Stimulated activated CD8-positive, alpha-beta memory T cell treated with anti-CD3 and anti-CD28 coated beads, Interleukin-12 subunit alpha, Interleukin-12 subunit beta, amount 100 ng/mL, for 24 hours (primary cell): ENCODE results near the gene NTN1.
A peak's percentile ranks its signal among the peaks of the same experiment; 100 is the strongest.
"Not testable (repeated sequence)": the region's sequence is repeated elsewhere in the genome, so short reads cannot be mapped to it uniquely, and the experiment has no call there.

ENCODE experiments used
- DNase-seq: peaks from one replicate; pipeline ENCODE4 v3.0.0-alpha.2; 2020; ENCODE audit errors: extremely low read depth

The NTN1 gene

GRCh38 chr17:9021158-9021991 is at the start of gene NTN1:
NTN1 (plus strand) TSS chr17:9021510; CDS start chr17:9022374, 864 bp downstream.
- peak; percentile 24 for DNase-seq

DNA sequence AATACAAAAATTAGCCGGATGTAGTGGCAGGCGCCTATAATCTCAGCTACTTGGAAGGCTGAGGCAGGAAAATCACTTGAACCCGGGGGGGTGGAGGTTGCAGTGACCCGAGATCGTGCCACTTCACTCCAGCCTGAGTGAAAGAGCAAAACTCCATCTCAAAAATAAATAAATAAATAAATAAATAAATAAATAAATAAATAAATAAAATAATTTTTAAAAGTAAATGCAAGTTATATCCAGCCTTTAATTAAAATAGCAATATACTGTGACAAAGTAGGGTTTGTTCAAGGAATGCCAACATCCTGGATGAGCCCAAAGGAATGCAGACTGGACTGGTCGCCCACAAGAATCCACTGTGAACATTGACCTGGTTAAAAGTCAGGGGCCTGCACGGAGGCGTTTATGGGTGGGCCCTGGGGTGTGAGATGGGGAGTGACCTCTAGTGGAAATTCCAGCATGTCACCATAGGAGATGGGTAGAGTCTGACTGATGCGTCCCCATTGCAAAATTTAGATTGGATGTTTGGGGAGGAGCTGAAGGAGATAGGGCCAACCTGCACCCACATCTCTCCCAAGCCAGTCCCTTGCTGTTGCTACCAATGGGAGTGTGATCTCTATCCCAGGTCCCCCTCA is 46.1 kb upstream of the NTN1 start:
- DNase-seq, result no peak

DNA sequence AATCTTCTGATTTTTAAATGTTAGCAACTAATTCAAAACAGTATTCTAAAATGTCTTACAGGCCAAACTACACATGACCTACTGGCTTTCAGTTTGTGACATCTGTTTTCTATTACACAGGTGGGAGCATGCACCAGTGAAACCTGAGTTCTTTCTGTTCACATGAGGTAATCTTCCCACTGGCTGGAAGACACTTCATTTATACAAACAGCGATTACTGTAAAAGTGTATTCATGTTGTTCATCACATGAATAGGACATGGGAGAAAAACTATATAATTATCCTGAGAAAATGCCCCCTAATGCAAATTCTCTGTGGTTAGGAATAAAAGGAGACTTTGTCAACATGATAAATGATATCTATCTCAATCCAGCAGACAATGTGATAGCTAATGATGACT is 44.7 kb upstream of the NTN1 start:
- no peak for DNase-seq

DNA sequence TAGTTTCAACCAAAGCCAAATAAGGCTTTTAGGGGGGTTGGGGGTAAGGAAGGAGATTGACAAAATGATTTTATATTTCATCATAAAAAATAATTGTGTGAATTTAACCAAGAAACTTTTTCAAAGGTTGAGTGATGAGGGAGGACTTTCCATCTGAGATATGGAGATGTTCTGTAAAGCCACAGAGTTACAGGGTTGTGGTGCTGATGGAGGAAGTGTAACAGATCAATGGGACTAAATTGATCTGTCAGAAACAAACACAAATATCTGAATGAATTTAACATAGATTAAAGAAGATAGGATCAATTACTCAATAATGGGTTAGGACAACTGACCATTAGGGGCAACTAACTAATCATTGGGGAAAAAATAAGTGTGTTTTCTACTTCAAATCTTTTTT is 41.6 kb upstream of the NTN1 start:
- DNase-seq, result no peak

DNA sequence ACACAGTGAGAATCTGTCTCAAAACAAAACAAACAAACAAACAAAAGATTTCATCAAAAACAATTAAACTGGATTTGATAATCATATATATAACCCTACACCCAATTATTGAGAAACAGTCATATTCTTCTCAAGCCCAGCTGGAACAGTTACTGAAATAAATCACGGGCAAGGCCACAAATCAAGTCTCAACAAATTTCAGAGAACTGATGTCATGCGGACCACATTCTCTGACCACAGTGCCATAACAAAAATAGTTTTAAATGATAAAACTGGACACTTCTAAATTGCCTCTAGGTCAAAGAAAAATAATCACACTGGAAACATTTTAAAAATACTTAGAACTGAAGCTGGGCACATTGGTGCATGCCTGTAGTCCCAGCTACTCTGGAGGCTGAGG is 39.9 kb upstream of the NTN1 start:
- no peak for DNase-seq

DNA sequence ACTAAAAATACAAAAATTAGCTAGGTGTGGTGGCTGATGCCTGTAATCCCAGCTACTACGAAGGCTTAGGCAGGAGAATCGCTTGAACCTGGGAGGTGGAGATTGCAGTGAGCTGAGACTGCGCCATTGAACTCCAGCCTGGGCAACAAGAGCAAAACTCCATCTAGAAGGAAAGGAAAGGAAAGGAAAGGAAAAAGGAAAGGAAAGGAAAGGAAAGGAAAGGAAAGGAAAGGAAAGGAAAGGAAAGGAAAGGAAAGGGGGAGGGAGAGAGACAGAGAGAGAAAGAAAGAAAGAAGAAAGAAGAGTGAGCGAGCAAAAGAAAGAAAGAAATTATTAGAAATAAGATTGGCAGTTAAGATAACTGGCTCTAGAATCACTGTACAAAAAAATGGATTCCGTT is 37.1 kb upstream of the NTN1 start:
- DNase-seq, result not testable (repeated sequence)

GRCh38 chr17:8985054-8985701 is 36.1 kb upstream of the NTN1 start:
- no peak for DNase-seq

GRCh38 chr17:8986295-8986694 is 35.0 kb upstream of the NTN1 start:
- DNase-seq, result no peak

DNA sequence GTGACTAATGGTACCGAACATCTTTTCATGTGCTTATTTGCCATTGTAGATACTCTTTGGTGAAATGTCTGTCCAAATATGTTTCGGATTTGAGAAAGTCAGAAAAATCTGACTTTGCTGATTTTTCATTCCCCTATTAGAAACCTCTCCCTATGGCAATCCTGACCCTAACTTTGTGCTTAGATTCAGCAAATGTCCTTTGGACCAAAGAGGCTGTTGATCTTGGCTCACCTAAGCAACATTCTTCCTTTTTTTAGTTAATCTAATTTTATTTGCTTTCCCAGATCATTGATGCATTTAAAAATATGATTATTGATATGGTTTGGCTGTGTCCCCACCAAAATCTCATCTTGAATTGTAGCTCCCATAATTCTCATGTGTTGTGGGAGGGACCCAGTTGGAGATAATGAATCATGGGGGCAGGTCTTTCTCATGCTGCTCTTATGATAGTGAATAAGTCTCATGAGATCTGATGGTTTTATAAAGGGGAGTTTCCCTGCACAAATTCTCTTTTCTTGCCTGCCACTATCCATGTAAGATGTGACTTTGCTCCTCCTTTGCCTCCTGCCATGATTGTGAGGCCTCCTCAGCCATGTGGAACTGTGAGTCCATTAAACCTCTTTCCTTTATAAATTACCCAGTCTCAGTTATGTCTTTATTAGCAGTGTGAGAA is 32.9 kb upstream of the NTN1 start:
- DNase-seq, result not testable (repeated sequence)

DNA sequence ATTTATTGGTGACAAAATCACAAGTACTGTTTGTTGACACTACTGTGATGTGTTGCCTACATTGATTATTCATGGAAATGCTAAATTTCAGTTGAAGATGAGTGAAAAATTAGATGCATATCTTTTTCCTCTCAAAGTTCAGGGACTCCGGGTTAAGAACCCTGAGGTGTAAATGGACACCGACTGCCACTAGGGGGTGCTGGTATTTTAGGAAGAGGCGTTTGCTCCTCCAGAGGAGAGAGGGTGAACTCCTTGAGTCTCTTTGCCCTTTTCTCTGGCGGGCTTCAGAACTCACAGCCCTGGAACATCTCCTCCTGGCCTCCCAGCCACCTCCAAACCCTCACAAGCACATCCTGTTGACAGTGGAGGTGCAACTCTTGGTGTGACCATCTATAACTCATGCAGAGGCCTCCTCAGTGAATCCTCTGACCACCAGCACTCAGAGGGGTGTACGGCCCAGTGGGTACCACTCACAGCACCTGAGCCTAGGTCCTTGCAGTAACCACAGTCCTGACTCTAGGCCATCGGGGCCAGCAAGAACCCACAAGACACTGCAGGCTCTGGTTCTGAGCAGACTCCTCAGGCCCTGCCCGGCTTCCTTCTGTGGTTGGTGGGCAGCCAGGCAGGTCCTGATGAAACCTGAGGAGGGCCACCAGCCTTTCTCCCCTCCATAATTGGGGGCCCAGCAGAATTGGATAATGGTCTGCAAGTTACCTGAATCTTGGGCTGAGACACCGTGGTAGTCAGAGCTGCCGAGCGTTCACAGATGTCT is 29.6 kb upstream of the NTN1 start:
- peak; percentile 41 for DNase-seq

DNA sequence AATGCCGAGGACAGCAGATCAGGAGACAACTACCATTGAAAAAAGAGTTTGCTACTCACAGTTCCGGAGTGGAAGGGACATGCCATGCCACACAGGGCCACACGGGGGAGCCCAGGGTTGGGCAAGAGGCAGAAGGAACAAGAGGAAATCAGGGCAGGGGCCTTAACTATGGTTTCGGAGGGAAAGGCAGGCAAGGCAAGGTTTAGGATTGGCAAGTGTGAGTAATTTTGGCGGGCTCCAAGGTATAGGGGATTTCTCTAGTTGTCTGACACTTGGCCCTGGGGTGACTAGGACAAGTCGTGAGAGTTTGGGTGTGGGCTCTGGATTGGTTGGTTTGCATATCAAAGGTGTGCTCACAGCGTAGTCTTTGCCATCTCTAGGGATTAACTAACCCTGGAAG is 27.0 kb upstream of the NTN1 start:
- DNase-seq, result no peak

GRCh38 chr17:8995711-8996110 is 25.6 kb upstream of the NTN1 start:
- DNase-seq, result no peak

GRCh38 chr17:8997994-8998628 is 23.2 kb upstream of the NTN1 start:
- peak; percentile 37 for DNase-seq

GRCh38 chr17:9001559-9001958 is 19.8 kb upstream of the NTN1 start:
- DNase-seq, result no peak

- DNase-seq, result no peak
Observed at GRCh38 chr17:9002227-9002605, 19.1 kb upstream of the NTN1 start.

- DNase-seq, result no peak
Observed at GRCh38 chr17:9002606-9003354, 18.5 kb upstream of the NTN1 start.

GRCh38 chr17:9003355-9004131 is 17.8 kb upstream of the NTN1 start:
- no peak for DNase-seq

DNA sequence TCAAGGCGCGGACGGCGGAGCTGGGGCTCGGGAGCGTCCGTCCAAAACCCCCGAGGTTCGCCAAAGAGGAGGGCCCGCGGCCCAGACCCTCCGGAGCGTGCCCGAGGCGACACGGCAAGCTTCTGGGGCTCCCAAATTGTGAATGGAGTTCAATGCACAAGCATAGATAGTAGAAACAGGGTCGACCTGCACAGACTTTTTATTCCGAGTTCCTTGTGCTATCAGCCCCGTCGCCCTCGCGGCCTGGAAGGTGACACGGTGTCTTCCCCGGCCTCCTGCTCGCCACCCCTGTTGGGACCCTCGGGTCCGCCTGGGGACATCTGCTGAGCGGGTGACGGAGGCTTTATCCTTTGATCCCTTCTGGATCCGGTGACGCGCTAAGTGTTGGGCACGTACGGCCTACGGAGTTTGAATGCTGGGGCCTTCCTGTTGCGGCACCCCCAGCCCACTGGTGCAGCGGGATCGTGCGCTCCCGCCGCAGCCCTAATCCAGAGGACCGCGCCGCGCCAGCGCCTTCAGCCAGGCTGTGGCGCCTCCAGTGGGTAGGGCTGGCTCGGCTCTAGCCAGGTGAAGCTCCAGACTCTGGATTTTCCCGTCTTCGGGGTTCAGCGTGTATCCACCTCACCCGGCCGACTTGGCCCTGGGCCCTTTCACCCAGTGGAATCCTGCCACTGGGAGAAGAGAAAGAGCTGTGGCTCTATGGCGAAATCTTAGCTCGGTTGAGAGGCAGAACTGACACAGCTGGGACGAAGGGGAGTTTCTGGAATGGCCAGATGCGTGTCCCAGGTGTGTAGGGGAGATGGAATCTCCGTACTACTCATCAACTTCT is 17.0 kb upstream of the NTN1 start:
- no peak for DNase-seq

GRCh38 chr17:9004961-9005285 is 16.4 kb upstream of the NTN1 start:
- no peak for DNase-seq
